Measurements from ENCODE around the gene MAGEA6.

MAGEA6 gene

GRCh38 chrX:152814048-152814447, 44.6 kb upstream of the MAGEA6 start:
- no peaks in the 10 kb centered on the region for H3K9me3 ChIP-seq (ENCODE audit: insufficient read depth, low read depth, low read length)
- H3K4me2 ChIP-seq (ENCODE audit: low read length) = no peak overlapping the region
- H2BK120ac ChIP-seq (ENCODE audit: insufficient read depth, low read length, poor library complexity) = no peak overlapping the region
- no peak overlapping the region for H2AFZ ChIP-seq (ENCODE audit: insufficient read depth, low read length, poor library complexity)
- H3K27ac ChIP-seq (ENCODE audit: low read depth, low read length) = no peak overlapping the region
- no peak overlapping the region for H3K14ac ChIP-seq (ENCODE audit: low read length)
- H3K4ac ChIP-seq (ENCODE audit: low read depth, low read length) = no peak overlapping the region
- no peak overlapping the region for H3K23ac ChIP-seq (ENCODE audit: low read length)
- no peak overlapping the region for H3K18ac ChIP-seq (ENCODE audit: low read length)
- H3K4me3 ChIP-seq (ENCODE audit: low read depth, low read length) = no peak overlapping the region
- no peak for DNase-seq
- H2BK5ac ChIP-seq (ENCODE audit: low read depth, low read length, poor library complexity) = no peak overlapping the region
- H4K91ac ChIP-seq (ENCODE audit: low read depth, low read length) = no peak overlapping the region
- no peaks in the 10 kb centered on the region for H3K79me2 ChIP-seq (ENCODE audit: control insufficient read depth, insufficient read depth, low read length, poor library complexity)
- no peaks in the 10 kb centered on the region for H3K79me1 ChIP-seq (ENCODE audit: low read length)
- no CpG with 5 or more reads among the region's 5 CpGs for WGBS (ENCODE audit: extremely low coverage, insufficient coverage, insufficient read length)
- H4K12ac ChIP-seq (ENCODE audit: low read depth, low read length) = no peak overlapping the region
- H3K27me3 ChIP-seq (ENCODE audit: insufficient read depth, low read length) = no peaks in the 10 kb centered on the region
- H3K4me1 ChIP-seq (ENCODE audit: control insufficient read depth in 1 of 2, insufficient read depth in 2 of 2, low read length in 2 of 2) = no peaks in the 10 kb centered on the region
- no peak overlapping the region for H2BK12ac ChIP-seq (ENCODE audit: low read length)
- H4K8ac ChIP-seq (ENCODE audit: low read depth, low read length) = no peak overlapping the region
- H2AK5ac ChIP-seq (ENCODE audit: low read length) = no peak overlapping the region
- no peaks in the 10 kb centered on the region for H3K36me3 ChIP-seq (ENCODE audit: control insufficient read depth in 1 of 2, insufficient read depth in 2 of 2, low read length in 2 of 2)
- H3K9ac ChIP-seq (ENCODE audit: low read length) = no peak overlapping the region

- Histone ChIP-seq H3K4me3 (ENCODE audit: low read depth, low read length) (no peak overlapping the region), H3K23ac (ENCODE audit: low read length) (no peak overlapping the region), H3K79me2 (ENCODE audit: control insufficient read depth, insufficient read depth, low read length, poor library complexity) (no peaks in the 10 kb centered on the region), H3K14ac (ENCODE audit: low read length) (no peak overlapping the region), H2BK5ac (ENCODE audit: low read depth, low read length, poor library complexity) (no peak overlapping the region), H3K9me3 (ENCODE audit: insufficient read depth, low read depth, low read length) (no peaks in the 10 kb centered on the region), H3K4ac (ENCODE audit: low read depth, low read length) (no peak overlapping the region), H3K79me1 (ENCODE audit: low read length) (no peaks in the 10 kb centered on the region), H3K4me2 (ENCODE audit: low read length) (no peak overlapping the region), H2AFZ (ENCODE audit: insufficient read depth, low read length, poor library complexity) (no peak overlapping the region), H3K18ac (ENCODE audit: low read length) (no peak overlapping the region), H3K27me3 (ENCODE audit: insufficient read depth, low read length) (no peaks in the 10 kb centered on the region), H3K27ac (ENCODE audit: low read depth, low read length) (no peak overlapping the region), H4K8ac (ENCODE audit: low read depth, low read length) (no peak overlapping the region), H2BK120ac (ENCODE audit: insufficient read depth, low read length, poor library complexity) (no peak overlapping the region), H2BK12ac (ENCODE audit: low read length) (no peak overlapping the region), H4K91ac (ENCODE audit: low read depth, low read length) (no peak overlapping the region), H4K12ac (ENCODE audit: low read depth, low read length) (no peak overlapping the region), H3K9ac (ENCODE audit: low read length) (no peak overlapping the region), H3K4me1 (ENCODE audit: control insufficient read depth in 1 of 2, insufficient read depth in 2 of 2, low read length in 2 of 2) (no peaks in the 10 kb centered on the region), H3K36me3 (ENCODE audit: control insufficient read depth in 1 of 2, insufficient read depth in 2 of 2, low read length in 2 of 2) (no peaks in the 10 kb centered on the region), H2AK5ac (ENCODE audit: low read length) (no peak overlapping the region)
- no CpG with 5 or more reads among the region's 5 CpGs for WGBS (ENCODE audit: extremely low coverage, insufficient coverage, insufficient read length)
- DNase-seq = no peak
These were observed 43.7 kb upstream of the MAGEA6 start for GRCh38 chrX:152813206-152813605.

- H2BK12ac ChIP-seq (ENCODE audit: low read length) = no peak overlapping the region
- H4K12ac ChIP-seq (ENCODE audit: low read depth, low read length) = no peak overlapping the region
- H3K36me3 ChIP-seq (ENCODE audit: control insufficient read depth in 1 of 2, insufficient read depth in 2 of 2, low read length in 2 of 2) = no peaks in the 10 kb centered on the region
- no peak overlapping the region for H3K18ac ChIP-seq (ENCODE audit: low read length)
- H2BK120ac ChIP-seq (ENCODE audit: insufficient read depth, low read length, poor library complexity) = no peak overlapping the region
- no peak overlapping the region for H3K23ac ChIP-seq (ENCODE audit: low read length)
- no peak overlapping the region for H3K27ac ChIP-seq (ENCODE audit: low read depth, low read length)
- no peak overlapping the region for H3K4ac ChIP-seq (ENCODE audit: low read depth, low read length)
- H3K14ac ChIP-seq (ENCODE audit: low read length) = no peak overlapping the region
- H2AK5ac ChIP-seq (ENCODE audit: low read length) = no peak overlapping the region
- WGBS (ENCODE audit: extremely low coverage, insufficient coverage, insufficient read length) = no CpG with 5 or more reads among the region's 4 CpGs
- H3K4me2 ChIP-seq (ENCODE audit: low read length) = no peak overlapping the region
- no peak for DNase-seq
- no peaks in the 10 kb centered on the region for H3K9me3 ChIP-seq (ENCODE audit: insufficient read depth, low read depth, low read length)
- no peaks in the 10 kb centered on the region for H3K79me1 ChIP-seq (ENCODE audit: low read length)
- H3K4me3 ChIP-seq (ENCODE audit: low read depth, low read length) = no peak overlapping the region
- no peak overlapping the region for H3K9ac ChIP-seq (ENCODE audit: low read length)
- H3K27me3 ChIP-seq (ENCODE audit: insufficient read depth, low read length) = no peaks in the 10 kb centered on the region
- no peak overlapping the region for H4K8ac ChIP-seq (ENCODE audit: low read depth, low read length)
- H2BK5ac ChIP-seq (ENCODE audit: low read depth, low read length, poor library complexity) = no peak overlapping the region
- no peak overlapping the region for H4K91ac ChIP-seq (ENCODE audit: low read depth, low read length)
- H3K4me1 ChIP-seq (ENCODE audit: control insufficient read depth in 1 of 2, insufficient read depth in 2 of 2, low read length in 2 of 2) = no peaks in the 10 kb centered on the region
- no peak overlapping the region for H2AFZ ChIP-seq (ENCODE audit: insufficient read depth, low read length, poor library complexity)
- no peaks in the 10 kb centered on the region for H3K79me2 ChIP-seq (ENCODE audit: control insufficient read depth, insufficient read depth, low read length, poor library complexity)
These were observed 40.9 kb upstream of the MAGEA6 start for GRCh38 chrX:152810403-152810802.

GRCh38 chrX:152806035-152806434, 36.5 kb upstream of the MAGEA6 start:
- Histone ChIP-seq H4K91ac (ENCODE audit: low read depth, low read length) (no peak overlapping the region), H3K9ac (ENCODE audit: low read length) (no peak overlapping the region), H2BK120ac (ENCODE audit: insufficient read depth, low read length, poor library complexity) (no peak overlapping the region), H3K4me2 (ENCODE audit: low read length) (no peak overlapping the region), H3K27me3 (ENCODE audit: insufficient read depth, low read length) (no peaks in the 10 kb centered on the region), H3K4me3 (ENCODE audit: low read depth, low read length) (no peak overlapping the region), H3K18ac (ENCODE audit: low read length) (no peak overlapping the region), H3K27ac (ENCODE audit: low read depth, low read length) (no peak overlapping the region), H3K4ac (ENCODE audit: low read depth, low read length) (no peak overlapping the region), H3K9me3 (ENCODE audit: insufficient read depth, low read depth, low read length) (no peaks in the 10 kb centered on the region), H3K79me2 (ENCODE audit: control insufficient read depth, insufficient read depth, low read length, poor library complexity) (no peaks in the 10 kb centered on the region), H2BK12ac (ENCODE audit: low read length) (no peak overlapping the region), H3K14ac (ENCODE audit: low read length) (no peak overlapping the region), H4K8ac (ENCODE audit: low read depth, low read length) (no peak overlapping the region), H3K36me3 (ENCODE audit: control insufficient read depth in 1 of 2, insufficient read depth in 2 of 2, low read length in 2 of 2) (no peaks in the 10 kb centered on the region), H2AK5ac (ENCODE audit: low read length) (no peak overlapping the region), H4K12ac (ENCODE audit: low read depth, low read length) (no peak overlapping the region), H2BK5ac (ENCODE audit: low read depth, low read length, poor library complexity) (no peak overlapping the region), H3K4me1 (ENCODE audit: control insufficient read depth in 1 of 2, insufficient read depth in 2 of 2, low read length in 2 of 2) (no peaks in the 10 kb centered on the region), H2AFZ (ENCODE audit: insufficient read depth, low read length, poor library complexity) (no peak overlapping the region), H3K79me1 (ENCODE audit: low read length) (no peaks in the 10 kb centered on the region), H3K23ac (ENCODE audit: low read length) (no peak overlapping the region)
- WGBS (ENCODE audit: extremely low coverage, insufficient coverage, insufficient read length) = no CpG with 5 or more reads among the region's 4 CpGs
- no peak for DNase-seq

Measured in trophoblast cell (in vitro differentiated cells and primary cell).